ENCODE measurements around the gene NR2C2. TPM values are rescaled to one million over a fixed set of nuclear protein-coding genes. Genes with fewer than 3 reads are reported as not detected.

Gene NR2C2
- total and polyA plus RNA-seq, 9 of the 15 experiments (the other 6 are each of a cell fraction or from before 2014, with no cell fraction given), result 6.1 to 33.0 (median 14.6) TPM

- intact Hi-C loops (cut with micrococcal nuclease), result no loop called here
- Histone ChIP-seq H3K9me3 (replicated peaks; ENCODE audit: control insufficient read depth, insufficient read depth, low read depth, low read length) (no peaks in the 10 kb centered on the region), H3K4me1 (replicated peaks in 1 of 2; ENCODE audit: control insufficient read depth in 2 of 2, insufficient read depth in 2 of 2, low read length in 2 of 2) (peaks cover 7 to 11% of the 10 kb centered on the region in 2 experiments), H3K9me1 (ENCODE audit: control insufficient read depth, insufficient read depth, low read length) (no peaks in the 10 kb centered on the region), H3K79me2 (ENCODE audit: control insufficient read depth, insufficient read depth, low read length) (peaks cover 27% of the 10 kb centered on the region), H3K27ac (ENCODE audit: extremely low read depth, low read depth, low read length) (no peak overlapping the region), H4K20me1 (replicated peaks; ENCODE audit: control insufficient read depth, insufficient read depth, low read length) (0 out of 2 replicates have a peak, but pooled peaks cover 4% of the 10 kb centered on the region), H3K27me3 (ENCODE audit: control insufficient read depth in 2 of 2, insufficient read depth in 2 of 2, low read length in 2 of 2) (no peaks in the 10 kb centered on the region), H3K9ac (ENCODE audit: insufficient read depth in 1 of 2, low read depth in 2 of 2, low read length in 2 of 2) (no peak overlapping the region), H3K4me2 (ENCODE audit: insufficient read depth, low read length) (no peak overlapping the region), H3K36me3 (ENCODE audit: control insufficient read depth, insufficient read depth, low read length) (peaks cover 60% of the 10 kb centered on the region), H2AFZ (ENCODE audit: low read depth, low read length) (no peak overlapping the region), H3K4me3 (no peak overlapping the region)
- WGBS (ENCODE audit: insufficient coverage, low coverage, missing lambda C conversion rate), result 87% methylated on average over 5 of the region's 5 CpGs
- POLR2A ChIA-PET, result interaction anchor here (0.6 to 5.0 kb wide), 2 partner anchors 8 to 13 kb away, joined by 3 to 24 read pairs; no protein-coding TSS in a partner anchor
- CTCF ChIA-PET (ENCODE audit: low intra/inter-chr PET ratio), result no interaction called here
- no TSS peak for BruUV-seq (replicated peaks)
- DNase-seq (ENCODE audit: extremely low read depth in 1 of 4, low spot score in 3 of 4) (no peak), ATAC-seq (no peak), FAIRE-seq (no peak)
- TF ChIP-seq HNRNPH1 (optimal IDR thresholded peaks at IDR 0.05; ENCODE audit: low read depth, low read length) (no peak), ZFX (CRISPR knock-in tag; IDR thresholded peaks at IDR 0.05) (no peak), CCAR2 (IDR thresholded peaks at IDR 0.05; ENCODE audit: low read depth, low read length) (no peak), MCM5 (IDR thresholded peaks at IDR 0.05; ENCODE audit: low read depth) (no peak)
- in situ Hi-C loops (cut with MboI), result no loop called here
These were observed 146.9 kb downstream of the NR2C2 start for GRCh38 chr3:15094187-15094875.

GRCh38 chr3:15096046-15096445 lies 148.7 kb downstream of the NR2C2 start:
- ATAC-seq (no peak), FAIRE-seq (no peak), DNase-seq (ENCODE audit: extremely low read depth in 1 of 4, low spot score in 3 of 4) (no peak)
- Histone ChIP-seq H3K9me3 (replicated peaks; ENCODE audit: control insufficient read depth, insufficient read depth, low read depth, low read length) (no peaks in the 10 kb centered on the region), H3K4me2 (ENCODE audit: insufficient read depth, low read length) (no peak overlapping the region), H3K9me1 (ENCODE audit: control insufficient read depth, insufficient read depth, low read length) (no peaks in the 10 kb centered on the region), H3K27me3 (ENCODE audit: control insufficient read depth in 2 of 2, insufficient read depth in 2 of 2, low read length in 2 of 2) (no peaks in the 10 kb centered on the region), H3K4me1 (replicated peaks in 1 of 2; ENCODE audit: control insufficient read depth in 2 of 2, insufficient read depth in 2 of 2, low read length in 2 of 2) (peaks cover 13 to 17% of the 10 kb centered on the region in 2 experiments), H3K79me2 (ENCODE audit: control insufficient read depth, insufficient read depth, low read length) (peaks cover 27% of the 10 kb centered on the region), H3K4me3 (no peak overlapping the region), H2AFZ (ENCODE audit: low read depth, low read length) (no peak overlapping the region), H3K36me3 (ENCODE audit: control insufficient read depth, insufficient read depth, low read length) (peaks cover 49% of the 10 kb centered on the region), H3K9ac (ENCODE audit: insufficient read depth in 1 of 2, low read depth in 2 of 2, low read length in 2 of 2) (no peak overlapping the region), H3K27ac (ENCODE audit: extremely low read depth, low read depth, low read length) (no peak overlapping the region), H4K20me1 (replicated peaks; ENCODE audit: control insufficient read depth, insufficient read depth, low read length) (0 out of 2 replicates have a peak, but pooled peaks cover 4% of the 10 kb centered on the region)
- ChIA-PET CTCF (ENCODE audit: low intra/inter-chr PET ratio) (no interaction called here), POLR2A (interaction anchor here (1.8 kb wide), 1 partner anchor 14 kb away, joined by 3 read pairs; no protein-coding TSS in a partner anchor)
- 83% methylated on average over 3 of the region's 3 CpGs for WGBS (ENCODE audit: insufficient coverage, low coverage, missing lambda C conversion rate)
- BruUV-seq (replicated peaks), result no TSS peak
- in situ Hi-C loops (cut with MboI), result no loop called here
- intact Hi-C loops (cut with micrococcal nuclease), result no loop called here
- TF ChIP-seq CEBPZ (IDR thresholded peaks at IDR 0.05; ENCODE audit: borderline replicate concordance, low read depth, low read length), result no peak
- TF ChIP-seq KAT7 (CRISPR knock-in tag; IDR thresholded peaks at IDR 0.05; ENCODE audit: borderline replicate concordance), result no peak
- no peak for TF ChIP-seq FUS (optimal IDR thresholded peaks at IDR 0.05; ENCODE audit: low read depth, low read length)
- no peak for TF ChIP-seq ZNF764 (CRISPR knock-in tag; IDR thresholded peaks at IDR 0.05; ENCODE audit: low read depth)
- TF ChIP-seq CLOCK (CRISPR knock-in tag; IDR thresholded peaks at IDR 0.05; ENCODE audit: borderline replicate concordance), result no peak
